ENCODE measurements around the gene ARX. TPM values are rescaled to one million over a fixed set of nuclear protein-coding genes. Genes with fewer than 3 reads are reported as not detected.
A peak's percentile ranks its signal among the peaks of the same experiment; 100 is the strongest.

Gene ARX
- total RNA-seq, 1 donor from 2014 or later, result not detected

GRCh38 chrX:25001808-25002660, 13.7 kb downstream of the ARX start:
- H3K9me3 Mint-ChIP-seq (ENCODE audit: unreplicated experiment), result no peaks in the 10 kb centered on the region
- no peak for DNase-seq (ENCODE audit: extremely low spot score, unreplicated experiment)
- no peak overlapping the region for H3K27ac Mint-ChIP-seq (ENCODE audit: unreplicated experiment)
- no peak for TF ChIP-seq CTCF (IDR thresholded peaks at IDR 0.05)
- peaks cover 28% of the 10 kb centered on the region for H3K4me1 Mint-ChIP-seq (ENCODE audit: unreplicated experiment)
- H3K36me3 Mint-ChIP-seq (ENCODE audit: unreplicated experiment), result peaks cover 2% of the 10 kb centered on the region
- H3K4me3 Mint-ChIP-seq (ENCODE audit: unreplicated experiment), result peak overlapping the region; percentile 35
- H3K27me3 Mint-ChIP-seq (ENCODE audit: unreplicated experiment), result peaks cover 44% of the 10 kb centered on the region

- TF ChIP-seq CTCF (IDR thresholded peaks at IDR 0.05), result no peak
- H3K36me3 Mint-ChIP-seq (ENCODE audit: unreplicated experiment), result peaks cover 4% of the 10 kb centered on the region
- H3K4me1 Mint-ChIP-seq (ENCODE audit: unreplicated experiment), result peaks cover 16% of the 10 kb centered on the region
- peaks cover 27% of the 10 kb centered on the region for H3K27me3 Mint-ChIP-seq (ENCODE audit: unreplicated experiment)
- no peak overlapping the region for H3K27ac Mint-ChIP-seq (ENCODE audit: unreplicated experiment)
- DNase-seq (ENCODE audit: extremely low spot score, unreplicated experiment), result no peak
- no peaks in the 10 kb centered on the region for H3K9me3 Mint-ChIP-seq (ENCODE audit: unreplicated experiment)
- no peak overlapping the region for H3K4me3 Mint-ChIP-seq (ENCODE audit: unreplicated experiment)
These were observed 16.3 kb downstream of the ARX start for GRCh38 chrX:24999511-24999910.

GRCh38 chrX:24996096-24996709, 19.6 kb downstream of the ARX start:
- no peaks in the 10 kb centered on the region for H3K4me1 Mint-ChIP-seq (ENCODE audit: unreplicated experiment)
- no peaks in the 10 kb centered on the region for H3K9me3 Mint-ChIP-seq (ENCODE audit: unreplicated experiment)
- TF ChIP-seq CTCF (IDR thresholded peaks at IDR 0.05), result no peak
- no peak overlapping the region for H3K4me3 Mint-ChIP-seq (ENCODE audit: unreplicated experiment)
- H3K36me3 Mint-ChIP-seq (ENCODE audit: unreplicated experiment), result peaks cover 4% of the 10 kb centered on the region
- H3K27ac Mint-ChIP-seq (ENCODE audit: unreplicated experiment), result no peak overlapping the region
- DNase-seq (ENCODE audit: extremely low spot score, unreplicated experiment), result no peak
- peaks cover under 1% of the 10 kb centered on the region for H3K27me3 Mint-ChIP-seq (ENCODE audit: unreplicated experiment)

GRCh38 chrX:24993879-24994278, 21.9 kb downstream of the ARX start:
- H3K27me3 Mint-ChIP-seq (ENCODE audit: unreplicated experiment), result no peaks in the 10 kb centered on the region
- no peaks in the 10 kb centered on the region for H3K9me3 Mint-ChIP-seq (ENCODE audit: unreplicated experiment)
- DNase-seq (ENCODE audit: extremely low spot score, unreplicated experiment), result no peak
- no peak overlapping the region for H3K4me3 Mint-ChIP-seq (ENCODE audit: unreplicated experiment)
- H3K27ac Mint-ChIP-seq (ENCODE audit: unreplicated experiment), result no peak overlapping the region
- H3K4me1 Mint-ChIP-seq (ENCODE audit: unreplicated experiment), result no peaks in the 10 kb centered on the region
- peaks cover 1% of the 10 kb centered on the region for H3K36me3 Mint-ChIP-seq (ENCODE audit: unreplicated experiment)
- no peak for TF ChIP-seq CTCF (IDR thresholded peaks at IDR 0.05)

GRCh38 chrX:24990535-24990934, 25.2 kb downstream of the ARX start:
- Mint-ChIP-seq H3K4me3 (ENCODE audit: unreplicated experiment) (no peak overlapping the region), H3K27ac (ENCODE audit: unreplicated experiment) (no peak overlapping the region), H3K36me3 (ENCODE audit: unreplicated experiment) (peaks cover 3% of the 10 kb centered on the region), H3K4me1 (ENCODE audit: unreplicated experiment) (peaks cover 5% of the 10 kb centered on the region), H3K27me3 (ENCODE audit: unreplicated experiment) (no peaks in the 10 kb centered on the region), H3K9me3 (ENCODE audit: unreplicated experiment) (no peaks in the 10 kb centered on the region)
- peak; percentile 20 for TF ChIP-seq CTCF (IDR thresholded peaks at IDR 0.05)
- DNase-seq (ENCODE audit: extremely low spot score, unreplicated experiment), result no peak
